Natural killer cell treated with Interleukin-12 subunit alpha and Interleukin-12 subunit beta and Interleukin-15 and Interleukin-18, amount 100 ng/mL, for 72 hours (primary cell): Measurements from ENCODE around the gene NUDT17. TPM values are rescaled to one million over a fixed set of nuclear protein-coding genes. Genes with fewer than 3 reads are reported as not detected.
A peak's percentile ranks its signal among the peaks of the same experiment; 100 is the strongest.
"Not testable (repeated sequence)": the region's sequence is repeated elsewhere in the genome, so short reads cannot be mapped to it uniquely, and the experiment has no call there.

Source experiments
- ATAC-seq, 2 donors: fragments of 150-1000 bp; cut with Tn5 transposase in 1 of 2; sonication (Bioruptor Pico), chemical (Tn5 transposase) in 1 of 2; 2 replicates each; pipeline ENCODE4 v1.10.0; 2021
- DNase-seq: peaks from one replicate; pipeline ENCODE4 v3.0.0; 2022; ENCODE audit warnings: low spot score
- H3K27ac Mint-ChIP-seq, 2 donors: 1 replicate in 1 of 2; 2 replicates in 1 of 2; pipeline ENCODE4 v1.8.0; 2022; ENCODE audit warnings: mixed read lengths in 2 of 2, mild to moderate bottlenecking in 1 of 2, moderate library complexity in 1 of 2
- H3K27me3 Mint-ChIP-seq, 2 donors: 1 replicate in 1 of 2; 2 replicates in 1 of 2; pipeline ENCODE4 v1.8.0; 2022; ENCODE audit warnings: mixed read lengths in 2 of 2
- H3K36me3 Mint-ChIP-seq: one replicate; pipeline ENCODE4 v1.8.0; 2022; ENCODE audit warnings: mixed read lengths
- H3K4me1 Mint-ChIP-seq, 2 donors: 1 replicate in 1 of 2; 2 replicates in 1 of 2; pipeline ENCODE4 v1.8.0; 2022; ENCODE audit warnings: low read depth in 2 of 2, mixed read lengths in 2 of 2, mild to moderate bottlenecking in 1 of 2
- H3K4me3 Mint-ChIP-seq: one replicate; pipeline ENCODE4 v1.8.0; 2022; ENCODE audit warnings: mixed read lengths
- H3K9me3 Mint-ChIP-seq: 2 replicates; pipeline ENCODE4 v1.8.0; 2022; ENCODE audit warnings: mixed read lengths
- total RNA-seq, 2 donors: library from RNA; stranded (reverse); gene quantifications; one replicate each; pipeline ENCODE4 v1.2.3, GENCODE V29; 2022

NUDT17 gene, protein sequence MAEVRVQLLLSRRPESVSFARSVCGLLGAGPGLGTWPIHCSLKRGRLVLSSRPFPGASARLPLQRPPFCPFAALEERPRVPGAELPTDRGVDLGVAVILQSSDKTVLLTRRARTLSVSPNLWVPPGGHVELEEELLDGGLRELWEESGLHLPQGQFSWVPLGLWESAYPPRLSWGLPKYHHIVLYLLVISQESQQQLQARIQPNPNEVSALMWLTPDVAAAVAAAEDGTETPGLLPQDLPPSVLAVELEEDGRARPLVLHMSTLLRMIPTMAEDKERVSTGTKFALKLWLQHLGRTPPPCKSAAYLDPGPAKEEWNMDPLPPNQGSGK
- total RNA-seq = 1 to 10 TPM; 4.8 to 5.6 TPM

DNA sequence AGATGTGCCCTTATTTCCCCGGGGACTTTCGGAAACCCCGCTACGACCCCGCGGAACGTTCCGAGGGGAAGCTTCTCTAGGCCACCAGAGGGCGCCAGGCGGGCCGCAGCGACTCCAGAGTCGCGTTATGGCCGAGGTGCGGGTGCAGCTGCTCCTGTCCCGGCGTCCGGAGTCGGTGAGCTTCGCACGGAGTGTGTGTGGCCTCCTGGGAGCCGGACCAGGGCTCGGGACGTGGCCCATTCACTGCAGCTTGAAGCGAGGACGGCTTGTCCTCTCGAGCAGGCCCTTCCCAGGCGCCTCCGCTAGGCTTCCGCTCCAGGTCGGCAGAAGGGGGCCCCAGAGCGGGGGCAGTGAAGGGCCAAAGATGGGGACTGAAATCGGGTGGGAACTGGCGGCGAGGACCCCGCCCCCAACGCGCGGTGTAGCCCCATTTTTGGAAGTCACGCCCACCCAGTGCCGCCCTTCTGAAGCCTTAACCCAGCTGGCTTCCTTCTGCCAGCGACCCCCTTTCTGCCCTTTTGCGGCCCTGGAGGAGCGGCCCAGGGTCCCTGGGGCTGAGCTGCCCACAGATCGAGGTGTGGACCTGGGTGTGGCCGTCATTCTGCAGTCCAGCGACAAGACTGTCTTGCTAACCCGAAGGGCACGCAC is at the start of gene NUDT17:
TSS of gene NUDT17 (plus strand) at position 117 of the 648 bp plus-strand sequence. CDS start at position 128, 11 bp downstream.
- DNase-seq (peak; percentile 81), ATAC-seq (peak; percentile 88 to 89)
- Mint-ChIP-seq H3K27me3 (no peaks in the 10 kb centered on the region), H3K36me3 (peaks cover 9% of the 10 kb centered on the region), H3K9me3 (no peaks in the 10 kb centered on the region), H3K4me1 (peaks cover 0 to 2% of the 10 kb centered on the region in 2 donors), H3K4me3 (no peak within 1 kb of the TSS), H3K27ac (no peak within 1 kb of the TSS)

DNA sequence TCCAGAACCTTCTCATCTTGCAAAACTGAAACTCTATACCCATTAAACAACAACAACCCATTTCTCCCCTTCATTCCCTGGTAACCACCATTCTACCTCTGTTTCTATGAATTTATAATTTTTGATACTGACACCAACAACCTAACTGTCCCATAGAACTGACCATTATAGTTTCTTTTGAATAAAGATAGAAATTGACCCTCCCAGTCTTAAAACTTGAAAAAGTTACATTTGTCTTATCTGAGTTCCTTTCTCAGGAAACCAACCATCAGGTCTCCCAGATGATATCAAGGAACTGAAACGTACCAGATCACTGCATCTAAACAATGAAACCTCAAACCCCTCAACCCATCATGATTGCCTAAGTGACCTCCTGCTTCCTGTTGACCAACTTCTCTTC is 48.7 kb upstream of the NUDT17 start:
- Mint-ChIP-seq H3K9me3 (peaks cover 13% of the 10 kb centered on the region), H3K4me3 (no peak overlapping the region), H3K36me3 (peaks cover 47% of the 10 kb centered on the region), H3K27me3 (no peaks in the 10 kb centered on the region), H3K4me1 (peaks cover 32 to 56% of the 10 kb centered on the region in 2 donors), H3K27ac (peak overlapping the region; percentile 7 to 45)
- ATAC-seq = no peak
- DNase-seq = no peak

DNA sequence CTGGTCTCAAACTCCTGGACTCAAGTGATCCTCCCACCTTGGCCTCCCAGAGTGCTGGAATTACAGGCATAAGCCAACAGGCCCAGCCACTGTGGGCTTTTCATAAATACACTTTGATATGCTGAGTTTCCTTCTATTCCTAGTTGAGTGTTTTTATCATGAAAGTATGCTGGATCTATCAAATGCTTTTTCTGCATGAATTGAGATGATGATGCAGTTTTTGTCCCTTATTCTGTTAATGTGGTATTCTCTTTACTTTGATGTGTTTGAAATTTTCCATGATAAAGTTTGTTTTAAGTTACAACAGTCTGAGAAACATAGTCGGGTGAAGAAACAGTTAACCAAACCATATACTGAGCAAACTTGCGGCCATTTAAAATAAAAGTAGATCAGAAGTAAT is 45.6 kb upstream of the NUDT17 start:
- H3K36me3 Mint-ChIP-seq = peaks cover 41% of the 10 kb centered on the region
- DNase-seq = no peak
- peak overlapping the region in 1 of 2 donors; percentile 57 for H3K27ac Mint-ChIP-seq
- H3K4me3 Mint-ChIP-seq = no peak overlapping the region
- H3K9me3 Mint-ChIP-seq = peaks cover 13% of the 10 kb centered on the region
- H3K27me3 Mint-ChIP-seq = no peaks in the 10 kb centered on the region
- peaks cover 46 to 65% of the 10 kb centered on the region in 2 donors for H3K4me1 Mint-ChIP-seq
- no peak for ATAC-seq

DNA sequence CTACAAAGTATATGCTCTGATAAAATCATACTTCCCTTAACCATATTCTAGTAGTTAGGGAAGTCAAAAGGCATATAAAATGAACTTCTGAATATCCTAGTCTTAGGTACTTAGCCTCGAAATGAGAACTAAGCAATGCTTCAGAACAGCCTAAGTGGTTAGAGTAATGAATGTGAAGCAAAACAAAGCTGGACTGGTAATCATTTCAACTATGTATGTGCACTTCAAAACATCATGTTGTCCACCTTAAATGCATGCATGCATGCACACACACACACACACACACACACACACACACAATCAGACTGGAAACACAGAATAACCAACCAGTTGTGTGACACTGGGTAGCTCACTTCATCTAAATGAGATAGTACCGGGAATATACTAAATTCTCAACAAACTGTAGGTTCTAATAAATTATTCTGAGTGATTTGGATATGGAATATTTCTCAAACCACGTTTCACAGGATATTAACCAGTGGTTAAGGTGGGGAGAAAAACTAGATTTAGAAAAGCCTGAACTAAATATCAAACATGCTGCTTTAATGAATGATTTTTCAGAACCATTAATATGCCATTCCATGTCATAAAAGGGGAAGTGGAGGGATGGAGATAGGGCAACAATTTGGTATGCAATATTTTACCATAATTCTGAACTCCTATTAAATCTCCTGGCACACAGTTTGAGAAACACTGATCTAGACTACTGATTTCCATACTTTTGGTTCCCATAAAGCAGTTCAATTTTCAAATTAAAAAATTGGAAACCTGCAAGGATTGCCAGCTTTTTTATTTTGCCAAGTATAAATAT is 41.0 kb upstream of the NUDT17 start:
- no peak for ATAC-seq
- H3K36me3 Mint-ChIP-seq = peaks cover 7% of the 10 kb centered on the region
- H3K4me3 Mint-ChIP-seq = no peak overlapping the region
- DNase-seq = no peak
- H3K9me3 Mint-ChIP-seq = no peaks in the 10 kb centered on the region
- peak overlapping the region in 1 of 2 donors; percentile 54 for H3K27ac Mint-ChIP-seq
- H3K4me1 Mint-ChIP-seq = peaks cover 55 to 56% of the 10 kb centered on the region in 2 donors
- no peaks in the 10 kb centered on the region for H3K27me3 Mint-ChIP-seq

DNA sequence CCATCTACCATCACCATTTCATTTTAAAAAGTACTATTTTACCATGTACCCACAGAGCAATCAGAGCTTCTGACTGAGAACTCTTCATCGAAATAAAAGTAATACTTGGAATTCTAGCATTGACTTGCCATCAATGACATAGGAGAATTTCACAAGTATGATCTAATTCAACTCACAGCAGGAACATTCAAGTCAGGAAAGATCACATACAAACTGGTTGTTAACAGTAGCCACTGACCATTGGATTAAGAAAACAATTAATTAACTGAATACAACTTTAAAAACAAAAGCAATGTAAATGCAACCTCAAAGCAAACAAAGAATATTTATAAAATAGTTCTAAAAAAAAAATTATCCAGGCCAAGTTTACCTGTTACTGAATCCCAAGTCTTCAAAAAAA is 40.4 kb upstream of the NUDT17 start:
- peaks cover 49 to 50% of the 10 kb centered on the region in 2 donors for H3K4me1 Mint-ChIP-seq
- no peaks in the 10 kb centered on the region for H3K27me3 Mint-ChIP-seq
- H3K36me3 Mint-ChIP-seq = peaks cover under 1% of the 10 kb centered on the region
- no peak overlapping the region for H3K4me3 Mint-ChIP-seq
- no peak for ATAC-seq
- no peak for DNase-seq
- H3K27ac Mint-ChIP-seq = peak overlapping the region in 1 of 2 donors; percentile 54
- no peaks in the 10 kb centered on the region for H3K9me3 Mint-ChIP-seq

DNA sequence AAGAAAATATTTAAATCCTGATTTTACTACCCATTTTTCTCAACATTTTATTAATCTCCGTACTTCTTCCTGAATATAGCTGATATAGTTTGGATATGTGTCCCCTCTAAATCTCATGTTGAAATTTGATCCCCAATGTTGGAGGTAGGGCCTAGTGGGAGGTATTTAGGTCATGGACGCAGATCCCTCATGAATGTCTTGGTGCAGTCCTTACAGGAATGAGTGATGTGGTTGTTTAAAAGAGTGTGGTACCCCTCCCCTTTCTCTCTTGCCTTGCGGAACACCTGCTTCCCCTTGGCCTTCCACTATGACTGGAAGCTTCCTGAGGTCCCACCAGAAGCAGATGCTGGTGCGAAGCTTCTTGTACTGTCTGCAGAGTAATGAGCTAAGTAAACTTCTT is 39.0 kb upstream of the NUDT17 start:
- no peak for DNase-seq
- Mint-ChIP-seq H3K4me1 (peaks cover 40 to 44% of the 10 kb centered on the region in 2 donors), H3K4me3 (no peak overlapping the region), H3K36me3 (no peaks in the 10 kb centered on the region), H3K27ac (no peak overlapping the region), H3K27me3 (no peaks in the 10 kb centered on the region), H3K9me3 (no peaks in the 10 kb centered on the region)
- ATAC-seq = no peak

DNA sequence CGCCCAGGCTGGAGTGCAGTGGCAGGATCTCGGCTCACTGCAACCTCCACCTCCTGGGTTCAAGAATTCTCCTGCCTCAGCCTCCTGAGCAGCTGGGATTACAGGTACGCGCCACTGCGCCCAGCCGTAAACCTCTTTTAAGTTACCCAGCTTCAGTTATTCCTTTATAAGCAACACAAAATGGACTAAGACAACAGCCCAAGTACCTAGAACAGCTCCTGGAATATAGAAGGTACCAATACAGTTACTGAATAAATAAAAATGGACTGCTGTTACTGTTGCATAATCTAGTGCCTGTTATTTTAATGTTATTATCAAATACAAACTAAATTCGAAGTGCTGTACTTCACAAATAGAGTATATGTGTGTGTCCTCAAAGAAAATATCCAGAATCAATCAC is 38.6 kb upstream of the NUDT17 start:
- DNase-seq = no peak
- no peaks in the 10 kb centered on the region for H3K36me3 Mint-ChIP-seq
- no peak for ATAC-seq
- H3K4me1 Mint-ChIP-seq = peaks cover 36 to 40% of the 10 kb centered on the region in 2 donors
- H3K4me3 Mint-ChIP-seq = no peak overlapping the region
- H3K27me3 Mint-ChIP-seq = no peaks in the 10 kb centered on the region
- H3K27ac Mint-ChIP-seq = no peak overlapping the region
- no peaks in the 10 kb centered on the region for H3K9me3 Mint-ChIP-seq

DNA sequence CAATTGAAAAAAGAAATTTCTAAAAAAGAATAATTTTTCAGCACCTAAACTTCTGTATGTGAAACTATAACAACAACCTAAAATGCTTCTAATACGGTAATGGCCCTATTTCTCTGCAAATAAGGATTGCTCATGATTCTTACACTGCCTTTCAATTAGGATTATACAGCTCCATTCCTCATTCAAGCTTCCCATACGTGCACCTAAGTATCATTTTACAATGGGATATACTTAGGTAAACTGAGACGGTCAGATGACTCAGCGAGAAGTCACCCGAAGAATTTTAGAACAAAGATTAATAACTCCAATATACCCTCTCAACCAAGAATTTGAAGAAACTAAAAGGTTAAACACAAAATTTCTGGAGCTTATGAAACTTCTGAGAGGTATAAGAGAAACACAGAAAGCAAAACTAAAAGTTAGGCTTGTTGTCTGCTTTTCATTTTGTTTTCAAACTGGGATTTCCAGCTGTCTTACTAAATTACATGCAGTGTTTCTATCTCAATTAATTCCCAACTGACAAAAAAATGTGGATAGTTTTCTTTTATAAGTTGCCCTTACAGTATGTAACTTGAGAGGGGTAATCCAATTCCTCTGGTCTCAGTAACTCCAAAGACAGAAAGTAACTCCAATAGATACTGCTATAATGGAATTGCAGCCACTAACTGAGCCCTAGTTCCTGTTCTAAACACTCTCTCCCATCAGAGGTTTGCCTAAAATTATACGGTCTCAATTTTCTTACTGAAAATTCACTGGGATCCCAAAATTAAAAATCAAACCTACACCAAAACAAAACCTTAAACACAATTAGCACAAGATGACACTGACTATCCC is 32.2 kb upstream of the NUDT17 start:
- not testable (repeated sequence) for H3K9me3 Mint-ChIP-seq, H3K27ac Mint-ChIP-seq

DNA sequence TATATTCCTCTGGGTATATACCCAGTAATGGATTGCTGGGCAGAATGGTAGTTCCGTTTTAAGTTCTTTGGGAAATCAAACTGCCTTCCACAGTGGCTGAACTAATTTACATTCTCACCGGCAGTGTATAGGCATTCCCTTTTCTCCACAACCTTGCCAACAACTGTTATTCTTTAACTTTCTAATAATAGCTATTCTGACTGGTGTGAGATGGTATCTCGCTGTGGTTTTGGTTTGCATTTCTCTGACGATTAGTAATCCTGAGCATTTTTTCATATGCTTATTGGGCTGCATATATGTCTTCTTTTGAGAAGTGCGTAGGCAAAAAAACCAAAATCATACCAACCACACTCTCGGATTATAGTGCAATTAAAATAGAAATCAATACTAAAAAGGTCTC is 27.3 kb upstream of the NUDT17 start:
- H3K4me1 Mint-ChIP-seq, H3K9me3 Mint-ChIP-seq: not testable (repeated sequence)

More for the DNA sequence above, 32.2 kb upstream of the NUDT17 start:
- H3K4me1 Mint-ChIP-seq, H3K4me3 Mint-ChIP-seq, H3K36me3 Mint-ChIP-seq, H3K27me3 Mint-ChIP-seq, DNase-seq: not testable (repeated sequence)
- ATAC-seq = peak in 1 of 2 donors; percentile 52

DNA sequence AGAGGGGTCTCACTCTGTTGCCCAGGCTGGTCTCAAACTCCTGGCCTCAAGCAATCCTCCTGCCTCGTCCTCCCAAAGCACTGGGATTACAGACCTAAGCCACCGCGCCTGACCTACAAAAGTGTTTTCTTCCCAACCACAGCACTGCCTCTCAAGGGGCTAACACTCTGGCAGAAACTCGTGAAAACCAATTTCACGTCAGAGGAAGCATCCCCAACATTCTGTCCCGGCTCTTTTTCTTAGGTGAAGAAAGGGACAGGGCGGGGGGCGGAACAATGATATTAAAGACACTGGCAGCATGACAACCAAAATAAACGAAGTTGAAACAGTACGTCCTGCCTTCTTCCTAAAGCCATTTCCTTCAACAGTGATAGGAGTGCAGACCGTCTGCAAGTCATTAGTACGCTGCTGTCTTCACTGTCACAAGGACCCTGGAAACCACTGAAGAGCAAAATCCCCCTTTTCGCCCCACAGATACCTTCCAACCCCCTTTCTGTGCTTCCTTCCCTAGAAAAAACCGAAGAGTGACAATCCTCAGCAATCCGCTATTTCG is 22.6 kb upstream of the NUDT17 start:
- Mint-ChIP-seq H3K36me3 (peaks cover 15% of the 10 kb centered on the region), H3K4me3 (peak overlapping the region; percentile 93), H3K4me1 (peaks cover 21 to 24% of the 10 kb centered on the region in 2 donors), H3K27ac (peak overlapping the region; percentile 85 to 97)
- peak; percentile 17 for ATAC-seq
- H3K27me3 Mint-ChIP-seq, H3K9me3 Mint-ChIP-seq, DNase-seq: not testable (repeated sequence)

More for the DNA sequence above, 27.3 kb upstream of the NUDT17 start:
- not testable (repeated sequence) for H3K27me3 Mint-ChIP-seq, H3K27ac Mint-ChIP-seq, DNase-seq, H3K4me3 Mint-ChIP-seq, H3K36me3 Mint-ChIP-seq
- ATAC-seq = peak; percentile 55 to 64

DNA sequence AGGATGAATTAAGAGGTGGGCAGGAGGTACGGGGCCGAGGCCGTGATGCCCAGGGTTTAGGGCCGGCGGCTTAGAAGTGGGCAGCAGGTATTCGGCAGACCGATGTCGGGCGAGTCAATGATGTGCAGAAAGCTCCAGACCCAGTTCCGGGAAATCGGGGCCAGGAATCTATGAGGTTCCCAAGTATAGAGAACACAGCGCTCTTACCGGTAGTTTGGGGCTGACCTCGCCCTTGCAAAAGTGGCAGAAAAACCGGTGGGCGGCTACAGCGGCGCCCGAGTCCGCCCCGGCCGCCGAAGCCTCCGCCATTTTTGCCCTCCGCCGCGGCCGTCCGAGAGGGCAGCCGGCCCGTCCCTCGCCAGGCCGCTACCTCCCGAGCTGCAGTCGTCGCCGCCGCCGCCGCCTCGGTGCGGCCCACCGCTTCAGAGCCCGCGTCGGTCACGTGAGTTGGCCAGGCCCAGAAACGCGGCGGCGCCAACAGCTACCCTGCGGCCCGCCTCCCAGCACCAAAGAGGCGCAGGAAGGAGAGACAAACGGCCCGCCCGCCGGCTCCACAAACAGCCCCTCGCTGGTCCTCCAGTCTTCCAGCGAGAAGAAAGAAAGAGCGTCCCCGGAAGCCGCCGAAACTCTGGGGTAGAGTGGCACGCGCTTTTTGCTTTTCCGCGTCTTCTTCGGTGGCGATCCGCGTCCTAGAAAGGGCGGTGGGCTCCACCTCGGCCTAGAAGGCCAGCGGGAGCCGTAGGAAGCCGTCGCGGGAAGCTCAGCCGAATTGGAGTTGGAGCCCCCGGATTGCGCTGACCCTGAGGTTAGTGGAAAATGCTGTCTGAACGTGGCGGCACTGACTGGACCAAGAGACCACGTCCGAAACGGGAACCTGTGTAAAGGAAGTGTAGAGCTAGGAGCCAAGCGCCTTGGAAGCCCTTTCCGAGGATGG is 21.6 kb upstream of the NUDT17 start, which contains the start of the genes POLR3C and RNF115:
TSS of gene POLR3C (plus strand) at position 636 of the 934 bp plus-strand sequence. CDS start 1,577 bp downstream, outside the sequence.
TSS of gene RNF115 (minus strand) at position 531 of the 934 bp plus-strand sequence. CDS start at position 309, 222 bp downstream.
- H3K27me3 Mint-ChIP-seq = no peaks in the 10 kb centered on the region
- H3K27ac Mint-ChIP-seq = peak within 1 kb of the TSS; percentile 85 to 97
- peaks cover 25% of the 10 kb centered on the region for H3K36me3 Mint-ChIP-seq
- H3K4me3 Mint-ChIP-seq = peak within 1 kb of the TSS; percentile 93
- no peaks in the 10 kb centered on the region for H3K9me3 Mint-ChIP-seq
- DNase-seq (peak; percentile 91), ATAC-seq (peak; percentile 94 to 95)
- peaks cover 29 to 32% of the 10 kb centered on the region in 2 donors for H3K4me1 Mint-ChIP-seq

DNA sequence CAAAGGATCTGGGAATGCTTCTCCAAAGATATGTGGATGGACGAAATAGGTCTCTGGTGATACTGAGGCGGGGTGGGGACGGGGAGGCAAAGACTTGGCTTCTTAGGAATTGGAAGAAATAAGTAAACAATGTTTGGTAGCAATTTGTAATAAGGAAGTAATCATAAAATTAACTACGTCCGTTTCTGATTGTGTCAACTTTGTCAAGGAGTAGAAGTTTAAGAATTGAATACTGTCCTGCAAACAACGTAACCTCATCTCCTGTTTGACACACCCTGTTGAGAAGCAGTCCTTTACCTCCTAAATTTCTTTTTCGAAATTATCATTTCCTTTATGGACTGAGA is 21.0 kb upstream of the NUDT17 start:
- no peaks in the 10 kb centered on the region for H3K9me3 Mint-ChIP-seq
- DNase-seq (no peak), ATAC-seq (no peak)
- peaks cover 28 to 30% of the 10 kb centered on the region in 2 donors for H3K4me1 Mint-ChIP-seq
- no peaks in the 10 kb centered on the region for H3K27me3 Mint-ChIP-seq
- H3K4me3 Mint-ChIP-seq = peak overlapping the region; percentile 93
- peaks cover 32% of the 10 kb centered on the region for H3K36me3 Mint-ChIP-seq
- H3K27ac Mint-ChIP-seq = peak overlapping the region; percentile 85 to 97
